Mesendoderm (in vitro differentiated cells): ENCODE data around the gene PKN2.
"Not testable (repeated sequence)": the region's sequence is repeated elsewhere in the genome, so short reads cannot be mapped to it uniquely, and the experiment has no call there.

Experiments
- DNase-seq: peaks from one replicate; pipeline ENCODE4 v3.0.0; 2013
- H2AK5ac ChIP-seq: 2 replicates; pipeline ENCODE4 v1.6.1; 2013; ENCODE audit warnings: low read length, inconsistent platforms
- H2BK120ac ChIP-seq: 2 replicates; pipeline ENCODE4 v1.6.1; 2013; ENCODE audit warnings: low read depth, mild to moderate bottlenecking, low read length, moderate library complexity, mixed read lengths
- H2BK15ac ChIP-seq: replicated peaks from 2 replicates; pipeline ENCODE4 v1.6.1; 2013; ENCODE audit warnings: low read depth, mild to moderate bottlenecking, moderate library complexity
- H2BK5ac ChIP-seq: 2 replicates; pipeline ENCODE4 v1.6.1; 2013; ENCODE audit warnings: low read length, inconsistent platforms
- H3K18ac ChIP-seq: 2 replicates; pipeline ENCODE4 v1.6.1; 2013; ENCODE audit warnings: mild to moderate bottlenecking, low read length, mixed read lengths
- H3K23ac ChIP-seq: one replicate; pipeline ENCODE4 v1.6.1; 2013; ENCODE audit warnings: low read length
- H3K27ac ChIP-seq: 2 replicates; pipeline ENCODE4 v1.5.1; 2013; ENCODE audit warnings: low read depth, mild to moderate bottlenecking, inconsistent platforms, low read length, moderate library complexity
- H3K27me3 ChIP-seq: 2 replicates; pipeline ENCODE4 v1.6.1; 2013; ENCODE audit warnings: low read length, control low read depth, mild to moderate bottlenecking, inconsistent platforms; ENCODE audit not compliant: insufficient read depth, poor library complexity
- H3K36me3 ChIP-seq: 2 replicates; pipeline ENCODE4 v1.6.1; 2013; ENCODE audit warnings: low read length, inconsistent platforms; ENCODE audit not compliant: control insufficient read depth, insufficient read depth
- H3K4ac ChIP-seq: one replicate; pipeline ENCODE4 v1.6.1; 2013; ENCODE audit warnings: low read depth, mild to moderate bottlenecking, low read length, moderate library complexity
- H3K4me1 ChIP-seq: 2 replicates; pipeline ENCODE4 v1.6.1; 2013; ENCODE audit warnings: low read depth, low read length, inconsistent platforms; ENCODE audit not compliant: control insufficient read depth
- H3K4me2 ChIP-seq: 2 replicates; pipeline ENCODE4 v1.6.1; 2013; ENCODE audit warnings: low read length
- H3K4me3 ChIP-seq: 2 replicates; pipeline ENCODE4 v1.5.1; 2013; ENCODE audit warnings: mild to moderate bottlenecking, low read length
- H3K56ac ChIP-seq: one replicate; pipeline ENCODE4 v1.6.1; 2013; ENCODE audit warnings: low read length
- H3K79me1 ChIP-seq: 2 replicates; pipeline ENCODE4 v1.6.1; 2013; ENCODE audit warnings: low read length, inconsistent platforms
- H3K79me2 ChIP-seq: 2 replicates; pipeline ENCODE4 v1.6.1; 2013; ENCODE audit warnings: mild to moderate bottlenecking, low read length; ENCODE audit not compliant: control insufficient read depth, insufficient read depth
- H3K9ac ChIP-seq: 2 replicates; pipeline ENCODE4 v1.6.1; 2013; ENCODE audit warnings: low read length, inconsistent platforms
- H4K5ac ChIP-seq: one replicate; pipeline ENCODE4 v1.6.1; 2013; ENCODE audit warnings: low read length
- H4K8ac ChIP-seq: one replicate; pipeline ENCODE4 v1.6.1; 2013; ENCODE audit warnings: low read depth, mild to moderate bottlenecking, control low read depth, low read length, moderate library complexity
- WGBS: extraction: QIAGEN DNeasy Blood & Tissue Kit; methylation state at CpG from one replicate; pipeline ENCODE4 v1.1.7; 2013; ENCODE audit warnings: low lambda C conversion rate, missing lambda C conversion rate; ENCODE audit not compliant: insufficient coverage; ENCODE audit errors: extremely low coverage; 5-methylcytosine and 5-hydroxymethylcytosine counted together

PKN2 gene

GRCh38 chr1:88877382-88877825 lies 193.3 kb downstream of the PKN2 start:
- H4K5ac ChIP-seq: no peak overlapping the region
- H2BK5ac ChIP-seq: no peak overlapping the region
- no peak overlapping the region for H3K4me3 ChIP-seq
- no peak overlapping the region for H2BK120ac ChIP-seq
- H3K18ac ChIP-seq: no peak overlapping the region
- no peak overlapping the region for H4K8ac ChIP-seq
- no peak overlapping the region for H3K23ac ChIP-seq
- no peak overlapping the region for H3K4me2 ChIP-seq
- H3K79me2 ChIP-seq: no peaks in the 10 kb centered on the region
- H3K79me1 ChIP-seq: no peaks in the 10 kb centered on the region
- whole genome bisulfite sequencing: no CpG with 5 or more reads among the region's 6 CpGs
- H3K9ac ChIP-seq: no peak overlapping the region
- no peak overlapping the region for H3K27ac ChIP-seq
- no peak overlapping the region for H2BK15ac ChIP-seq
- no peak overlapping the region for H3K4ac ChIP-seq
- H3K36me3 ChIP-seq: no peaks in the 10 kb centered on the region
- no peak overlapping the region for H2AK5ac ChIP-seq
- DNase-seq: peak; percentile 23
- no peaks in the 10 kb centered on the region for H3K4me1 ChIP-seq
- peaks cover 2% of the 10 kb centered on the region for H3K27me3 ChIP-seq
- no peak overlapping the region for H3K56ac ChIP-seq

DNA sequence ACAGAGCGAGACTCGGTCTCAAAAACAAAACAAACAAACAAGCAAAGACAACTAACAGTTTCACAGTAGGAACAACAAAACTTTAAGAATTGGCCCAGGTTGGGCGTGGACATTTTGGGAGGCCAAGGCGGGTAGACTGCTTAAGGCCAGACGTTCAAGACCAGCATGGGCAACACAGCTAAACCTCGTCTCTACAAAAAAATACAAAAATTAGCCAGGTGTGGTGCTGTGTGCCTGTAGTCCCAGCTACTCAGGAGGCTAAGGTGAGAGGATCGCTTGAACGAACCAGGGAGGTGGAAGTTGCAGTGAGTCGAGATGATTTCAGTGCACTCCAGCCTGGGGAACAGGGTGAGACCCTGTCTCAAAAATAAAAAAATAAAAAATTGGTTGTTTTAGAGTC lies 193.8 kb downstream of the PKN2 start:
- no CpG with 5 or more reads among the region's 9 CpGs for WGBS
- Histone ChIP-seq H3K27ac (no peak overlapping the region), H3K79me1 (no peaks in the 10 kb centered on the region), H4K8ac (no peak overlapping the region), H3K4ac (no peak overlapping the region), H2BK5ac (no peak overlapping the region), H3K36me3 (no peaks in the 10 kb centered on the region), H3K18ac (no peak overlapping the region), H3K79me2 (no peaks in the 10 kb centered on the region), H3K56ac (no peak overlapping the region), H3K27me3 (peaks cover 2% of the 10 kb centered on the region), H3K23ac (no peak overlapping the region), H4K5ac (no peak overlapping the region), H2BK15ac (no peak overlapping the region), H2BK120ac (no peak overlapping the region), H3K4me2 (no peak overlapping the region), H3K4me1 (no peaks in the 10 kb centered on the region), H3K4me3 (no peak overlapping the region), H3K9ac (no peak overlapping the region), H2AK5ac (no peak overlapping the region)
- no peak for DNase-seq

- Histone ChIP-seq H3K23ac (no peak overlapping the region), H4K5ac (no peak overlapping the region), H2BK5ac (no peak overlapping the region), H2BK15ac (no peak overlapping the region), H3K4me2 (no peak overlapping the region), H3K36me3 (no peaks in the 10 kb centered on the region), H3K4me3 (no peak overlapping the region), H3K79me1 (no peaks in the 10 kb centered on the region), H3K4me1 (no peaks in the 10 kb centered on the region), H3K27ac (no peak overlapping the region), H3K27me3 (peaks cover 2% of the 10 kb centered on the region), H3K18ac (no peak overlapping the region), H4K8ac (no peak overlapping the region), H3K4ac (no peak overlapping the region), H3K79me2 (no peaks in the 10 kb centered on the region), H3K56ac (no peak overlapping the region), H3K9ac (no peak overlapping the region), H2AK5ac (no peak overlapping the region), H2BK120ac (no peak overlapping the region)
- no CpG with 5 or more reads among the region's 4 CpGs for WGBS
- no peak for DNase-seq
Measured at GRCh38 chr1:88878731-88879130, 194.7 kb downstream of the PKN2 start.

GRCh38 chr1:88880717-88881116 lies 196.6 kb downstream of the PKN2 start:
- not testable (repeated sequence) for H3K56ac ChIP-seq, H2BK5ac ChIP-seq, H2AK5ac ChIP-seq, H3K18ac ChIP-seq, H3K4me3 ChIP-seq, H3K4me2 ChIP-seq, H3K9ac ChIP-seq, H2BK120ac ChIP-seq, DNase-seq, H3K36me3 ChIP-seq, H3K27ac ChIP-seq, H4K5ac ChIP-seq, H3K4me1 ChIP-seq, H2BK15ac ChIP-seq, H3K4ac ChIP-seq, H4K8ac ChIP-seq, H3K79me2 ChIP-seq, H3K79me1 ChIP-seq, H3K27me3 ChIP-seq, H3K23ac ChIP-seq
- no CpG with 5 or more reads among the region's 8 CpGs for WGBS

DNA sequence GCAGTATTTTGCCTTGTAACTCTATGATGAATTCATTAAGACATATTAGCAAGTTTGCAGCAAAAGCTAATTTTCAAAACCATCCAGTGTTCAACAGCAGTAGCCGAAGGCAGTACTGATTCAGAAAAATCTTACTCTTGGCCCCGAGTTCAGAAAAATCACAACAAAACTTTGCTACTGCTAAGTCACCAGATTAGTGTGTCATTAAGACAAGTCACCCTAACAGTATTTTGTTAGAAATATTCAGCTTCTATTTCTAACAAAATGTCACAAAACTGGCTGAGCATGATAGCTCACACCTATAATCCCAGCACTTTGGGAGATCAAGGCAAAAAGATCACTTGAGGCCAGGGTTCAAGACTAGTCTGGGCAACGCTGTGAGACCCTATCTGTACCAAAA lies 199.1 kb downstream of the PKN2 start:
- Histone ChIP-seq H3K56ac (no peak overlapping the region), H3K27me3 (no peaks in the 10 kb centered on the region), H3K79me2 (no peaks in the 10 kb centered on the region), H3K23ac (no peak overlapping the region), H3K9ac (no peak overlapping the region), H2AK5ac (no peak overlapping the region), H2BK5ac (no peak overlapping the region), H3K4ac (no peak overlapping the region), H3K27ac (no peak overlapping the region), H2BK15ac (no peak overlapping the region), H3K4me1 (no peaks in the 10 kb centered on the region), H3K79me1 (no peaks in the 10 kb centered on the region), H3K4me3 (no peak overlapping the region), H4K5ac (no peak overlapping the region), H2BK120ac (no peak overlapping the region), H3K4me2 (no peak overlapping the region), H3K18ac (no peak overlapping the region), H4K8ac (no peak overlapping the region), H3K36me3 (no peaks in the 10 kb centered on the region)
- no peak for DNase-seq
- WGBS: no CpG with 5 or more reads among the region's 3 CpGs
